GM10266 (cell line): ENCODE results near the gene LRP6.
A peak's percentile ranks its signal among the peaks of the same experiment; 100 is the strongest.

Experiments used
- DNase-seq: peaks from one replicate; pipeline ENCODE4 v3.0.0; 2012; ENCODE audit errors: extremely low spot score
- TF ChIP-seq, protein P1 (sequence below): IDR thresholded peaks from 2 replicates; pipeline ENCODE4 v1.5.1; 2012; ENCODE audit warnings: mild to moderate bottlenecking, low read depth; ENCODE audit not compliant: control insufficient read depth, insufficient read depth; ENCODE audit errors: missing control alignments

LRP6 gene

DNA sequence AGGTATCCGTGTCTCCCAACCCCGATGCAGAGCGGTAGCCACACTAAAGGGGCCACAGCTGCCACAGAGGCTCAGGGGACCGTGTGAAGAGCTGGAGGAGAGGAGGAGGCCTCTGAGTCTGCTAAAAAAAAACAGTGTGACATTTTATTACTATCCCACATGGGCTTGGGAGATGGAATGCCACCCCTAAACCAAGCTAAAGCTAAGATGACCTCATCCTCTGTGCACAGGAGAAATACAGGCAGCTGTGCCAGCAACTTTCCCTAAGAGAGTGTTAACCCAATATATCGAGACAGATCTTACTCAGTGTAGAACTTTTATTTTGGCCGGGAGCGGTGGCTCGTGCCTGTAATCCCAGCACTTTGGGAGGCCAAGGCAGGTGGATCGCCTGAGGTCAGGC lies 178.1 kb downstream of the LRP6 start:
- TF ChIP-seq, protein P1, sequence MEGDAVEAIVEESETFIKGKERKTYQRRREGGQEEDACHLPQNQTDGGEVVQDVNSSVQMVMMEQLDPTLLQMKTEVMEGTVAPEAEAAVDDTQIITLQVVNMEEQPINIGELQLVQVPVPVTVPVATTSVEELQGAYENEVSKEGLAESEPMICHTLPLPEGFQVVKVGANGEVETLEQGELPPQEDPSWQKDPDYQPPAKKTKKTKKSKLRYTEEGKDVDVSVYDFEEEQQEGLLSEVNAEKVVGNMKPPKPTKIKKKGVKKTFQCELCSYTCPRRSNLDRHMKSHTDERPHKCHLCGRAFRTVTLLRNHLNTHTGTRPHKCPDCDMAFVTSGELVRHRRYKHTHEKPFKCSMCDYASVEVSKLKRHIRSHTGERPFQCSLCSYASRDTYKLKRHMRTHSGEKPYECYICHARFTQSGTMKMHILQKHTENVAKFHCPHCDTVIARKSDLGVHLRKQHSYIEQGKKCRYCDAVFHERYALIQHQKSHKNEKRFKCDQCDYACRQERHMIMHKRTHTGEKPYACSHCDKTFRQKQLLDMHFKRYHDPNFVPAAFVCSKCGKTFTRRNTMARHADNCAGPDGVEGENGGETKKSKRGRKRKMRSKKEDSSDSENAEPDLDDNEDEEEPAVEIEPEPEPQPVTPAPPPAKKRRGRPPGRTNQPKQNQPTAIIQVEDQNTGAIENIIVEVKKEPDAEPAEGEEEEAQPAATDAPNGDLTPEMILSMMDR: no peak
- no peak for DNase-seq

DNA sequence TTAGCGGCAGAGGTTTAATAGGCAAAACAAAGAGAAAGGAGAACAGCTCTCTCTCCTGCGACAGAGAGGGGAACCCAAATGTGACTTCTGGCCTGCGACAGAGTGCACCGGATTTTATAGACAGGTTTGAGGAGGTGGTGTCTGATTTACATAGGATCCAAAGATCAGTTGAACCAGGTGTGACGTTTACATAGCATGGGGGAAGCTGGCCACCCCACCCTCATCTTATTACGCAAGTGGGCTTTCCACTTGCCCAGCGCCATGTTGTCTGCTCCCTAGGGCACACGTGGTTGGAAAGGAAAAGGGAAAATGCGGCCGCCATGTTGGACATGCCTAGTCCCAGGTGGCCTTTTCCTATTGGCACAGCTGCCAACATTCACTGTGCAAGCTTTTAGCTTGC lies 178.7 kb downstream of the LRP6 start:
- TF ChIP-seq, protein P1: no peak
- no peak for DNase-seq

DNA sequence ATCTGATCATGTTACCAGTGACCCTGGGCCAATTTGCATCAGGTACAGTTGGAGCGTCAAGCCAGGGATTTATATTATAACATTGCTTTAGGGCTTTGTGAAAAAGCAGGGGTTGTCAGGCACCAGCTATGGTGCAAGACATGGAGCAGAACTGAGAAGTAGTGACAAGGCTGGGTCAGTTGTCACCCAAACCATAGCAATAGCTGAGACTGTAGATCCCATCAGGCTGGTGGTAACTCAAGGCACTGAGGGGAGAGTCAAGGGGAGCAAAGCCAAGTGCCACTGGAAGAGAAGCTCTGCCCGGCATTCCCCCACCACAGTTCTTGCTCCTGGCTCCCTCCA lies 179.2 kb downstream of the LRP6 start:
- TF ChIP-seq, protein P1: no peak
- no peak for DNase-seq

DNA sequence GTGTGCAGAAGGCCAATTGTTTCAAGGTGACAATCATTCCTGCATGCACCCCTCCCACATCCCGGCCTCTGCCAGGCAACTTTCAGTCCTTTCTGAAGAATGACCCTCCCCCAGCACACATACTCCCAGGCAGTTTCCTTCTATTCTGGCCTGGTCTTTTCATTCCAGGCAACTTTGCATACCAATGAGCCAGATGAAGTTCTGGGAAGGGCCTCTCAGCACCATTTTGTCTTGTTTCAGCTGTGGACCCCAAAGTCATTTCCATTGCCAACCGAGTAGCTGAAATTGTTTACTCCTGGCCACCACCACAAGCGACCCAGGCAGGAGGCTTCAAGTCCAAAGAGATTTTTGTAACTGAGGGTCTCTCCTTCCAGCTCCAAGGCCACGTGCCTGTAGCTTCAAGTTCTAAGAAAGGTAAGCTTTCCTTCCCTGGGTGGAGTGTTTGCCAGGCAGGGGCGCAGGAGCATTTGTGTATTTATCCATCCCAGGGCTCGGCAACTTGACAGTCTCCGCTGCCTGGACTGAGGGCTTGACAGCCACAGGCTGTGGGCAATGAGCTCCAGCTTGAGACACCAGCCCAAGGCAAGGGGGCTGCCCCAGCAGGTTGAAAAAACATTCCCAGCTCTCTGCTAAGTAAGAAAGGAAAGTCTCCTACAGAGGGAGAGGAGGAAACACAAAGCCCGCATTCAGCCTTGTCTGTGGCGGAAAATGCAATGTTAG lies 179.7 kb downstream of the LRP6 start:
- no peak for DNase-seq
- TF ChIP-seq, protein P1: no peak

DNA sequence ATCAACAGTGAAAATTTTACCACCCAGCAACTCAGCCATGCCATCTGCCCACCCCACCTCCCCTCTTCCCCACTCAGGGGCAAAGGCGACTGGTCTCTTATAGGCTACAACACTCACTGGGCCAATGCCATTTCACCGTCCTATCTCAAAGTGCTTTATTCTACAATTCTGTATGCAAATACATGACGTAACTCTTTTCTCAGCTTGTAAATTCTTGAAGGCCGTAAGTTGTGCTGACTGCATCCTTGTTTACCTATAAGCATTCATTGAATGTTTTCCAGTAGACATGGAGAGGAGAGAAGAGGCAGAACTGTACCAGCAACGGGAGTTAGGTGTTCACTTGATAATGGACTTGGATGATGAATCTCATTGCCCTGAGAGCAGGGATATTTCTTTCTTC lies 180.5 kb downstream of the LRP6 start:
- no peak for DNase-seq
- TF ChIP-seq, protein P1: no peak

DNA sequence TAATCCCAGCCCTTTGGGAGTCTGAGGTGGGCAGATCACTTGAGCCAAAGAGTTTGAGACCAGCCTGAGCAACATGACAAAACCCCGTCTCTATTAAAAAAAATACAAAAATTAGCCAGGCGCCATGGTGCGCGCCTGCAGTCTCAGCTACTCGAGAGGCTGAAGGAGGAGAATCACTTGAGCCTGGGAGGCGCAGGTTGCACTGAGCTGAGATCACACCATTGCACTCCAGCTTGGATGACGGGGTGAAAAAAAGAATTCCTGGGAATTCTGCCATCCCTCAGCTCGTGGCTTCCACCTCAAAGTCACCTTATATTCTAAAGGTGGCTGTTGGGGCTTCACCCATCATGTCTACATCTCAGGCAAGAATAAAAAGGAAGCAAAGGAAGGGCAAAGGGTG lies 183.2 kb downstream of the LRP6 start:
- DNase-seq: no peak
- TF ChIP-seq, protein P1: no peak

DNA sequence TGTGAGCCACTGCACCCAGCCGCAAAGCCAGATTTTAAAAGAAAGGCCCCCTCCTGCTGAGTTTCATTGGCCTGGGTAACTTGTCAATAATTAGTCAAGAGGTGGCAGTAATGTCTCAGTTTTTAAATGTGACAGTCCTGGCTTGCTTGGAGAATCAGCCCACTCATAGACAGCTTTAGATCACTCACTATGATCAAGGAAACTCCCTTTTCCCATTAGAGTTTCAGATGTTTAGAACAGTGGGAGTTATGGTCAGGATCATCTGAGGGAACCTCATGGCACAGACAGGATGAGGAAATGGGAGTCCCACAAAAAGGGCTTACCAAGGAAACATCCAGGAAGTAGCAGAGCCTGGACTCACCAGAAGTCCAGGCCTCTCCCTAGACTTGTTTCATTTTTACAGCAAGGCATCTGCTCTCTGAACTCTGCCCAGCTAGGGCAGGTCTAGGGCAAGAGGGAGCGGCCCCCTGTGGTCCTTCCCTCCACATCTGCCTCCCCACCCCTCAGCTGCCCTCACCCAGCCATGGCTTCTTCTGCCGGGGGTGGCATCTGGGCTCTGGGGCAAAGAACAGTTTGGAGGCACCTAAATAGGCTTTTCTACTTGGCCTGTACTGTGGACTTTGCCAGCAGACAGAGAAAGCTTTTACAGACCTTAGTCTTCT lies 184.9 kb downstream of the LRP6 start:
- TF ChIP-seq, protein P1: peak; percentile 54
- peak; percentile 59 for DNase-seq
